DMS 273 treated with DMSO at 0.1 percent for 48 hours (cell line): Measurements from ENCODE around the gene CBX8.

Experiments
- DNase-seq: peaks from one replicate; lab custom pipeline; 2025; lab: John Stamatoyannopoulos, UW

Gene CBX8

GRCh38 chr17:79835470-79835899 is 38.6 kb upstream of the CBX8 start:
- no peak for DNase-seq

GRCh38 chr17:79834565-79835469 is 37.9 kb upstream of the CBX8 start:
- no peak for DNase-seq

DNA sequence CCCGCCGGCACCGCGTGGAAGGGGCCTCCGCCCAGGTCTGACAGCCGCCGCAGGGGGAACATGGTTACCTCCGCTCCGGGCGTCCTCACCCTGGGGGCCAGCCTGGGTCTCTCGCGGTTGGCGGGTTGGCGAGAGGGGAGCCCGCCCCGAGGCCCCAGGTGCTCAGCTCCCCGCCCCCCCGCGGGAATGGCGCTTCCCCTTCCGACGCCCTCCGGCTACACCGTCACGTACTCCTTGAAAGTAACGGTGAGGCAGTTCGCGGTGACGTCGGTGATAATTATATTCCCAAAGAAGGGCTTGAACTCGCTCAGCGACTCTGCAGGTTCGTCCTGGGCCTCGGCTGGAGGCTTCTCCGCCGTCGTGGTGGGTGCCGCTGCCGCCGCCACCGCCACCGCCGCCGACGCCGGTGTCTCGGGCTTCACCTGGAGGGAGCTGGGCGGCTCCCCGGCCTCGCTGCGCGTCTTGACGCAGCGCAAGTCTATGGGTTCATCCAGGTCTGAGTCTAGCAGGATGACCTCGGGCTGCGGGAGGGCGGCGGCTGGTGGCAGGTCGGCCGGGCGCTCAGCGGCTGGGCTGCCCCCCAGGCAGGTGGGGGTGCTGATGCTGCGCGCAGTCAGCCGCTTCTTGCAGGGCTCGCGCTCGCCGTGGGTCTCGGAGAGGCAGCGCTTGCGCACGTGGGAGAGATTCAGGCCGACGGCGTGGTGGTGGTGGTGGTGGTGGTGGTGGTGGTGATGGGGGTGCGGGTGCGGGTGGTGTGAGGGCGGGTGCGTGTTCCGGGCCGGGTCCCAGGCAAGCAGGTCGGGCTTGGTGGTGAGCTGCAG is 37.1 kb upstream of the CBX8 start:
- DNase-seq: no peak

- no peak for DNase-seq
Measured at GRCh38 chr17:79833110-79833450, 36.2 kb upstream of the CBX8 start.

- no peak for DNase-seq
Measured at GRCh38 chr17:79832218-79833109, 35.6 kb upstream of the CBX8 start.

- DNase-seq: no peak
Measured at GRCh38 chr17:79831265-79832217, 34.7 kb upstream of the CBX8 start.

DNA sequence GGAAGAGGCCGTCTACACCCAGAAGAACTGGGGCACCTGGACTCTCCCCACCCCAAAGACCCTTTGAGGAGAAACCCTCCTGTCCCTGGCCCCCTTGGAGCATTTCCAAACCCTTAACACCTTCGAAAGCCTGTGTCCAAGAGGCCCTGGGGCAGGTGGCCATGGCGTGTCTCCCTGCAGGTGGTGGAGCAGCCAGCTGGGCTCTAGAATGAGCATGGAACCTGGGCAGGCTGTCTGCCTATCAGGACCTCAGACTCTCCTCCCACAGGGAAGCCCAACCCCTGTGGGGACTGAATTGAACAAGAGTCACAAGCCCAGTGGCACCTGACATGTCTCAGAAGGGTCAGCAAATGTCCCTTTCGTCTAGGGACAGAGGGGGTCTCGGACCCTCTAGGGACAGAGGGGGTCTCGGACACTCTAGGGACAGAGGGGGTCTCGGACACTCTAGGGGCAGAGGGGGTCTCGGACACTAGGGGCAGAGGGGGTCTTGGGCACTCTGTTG is 33.9 kb upstream of the CBX8 start:
- DNase-seq: no peak

GRCh38 chr17:79830303-79830702 is 33.4 kb upstream of the CBX8 start:
- no peak for DNase-seq

DNA sequence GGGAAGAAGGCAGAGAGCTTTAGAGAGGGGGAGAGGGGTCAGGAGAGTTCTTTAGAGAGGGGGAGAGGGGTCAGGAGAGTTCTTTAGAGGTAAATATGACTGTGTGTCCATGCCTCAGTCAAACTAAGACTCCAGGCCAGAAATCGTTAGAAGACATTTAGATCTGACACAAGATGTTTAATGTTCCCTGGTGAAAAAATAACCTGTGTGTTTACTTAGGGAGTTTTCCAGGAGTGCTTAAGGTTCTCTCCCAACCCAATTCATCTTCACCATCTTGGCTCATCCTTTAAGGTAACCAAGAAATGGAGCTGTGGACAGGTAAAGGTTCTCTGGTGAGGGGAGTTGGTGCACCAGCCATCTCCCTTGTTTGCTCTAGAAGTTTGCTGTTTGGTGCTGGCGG is 32.6 kb upstream of the CBX8 start:
- DNase-seq: no peak

DNA sequence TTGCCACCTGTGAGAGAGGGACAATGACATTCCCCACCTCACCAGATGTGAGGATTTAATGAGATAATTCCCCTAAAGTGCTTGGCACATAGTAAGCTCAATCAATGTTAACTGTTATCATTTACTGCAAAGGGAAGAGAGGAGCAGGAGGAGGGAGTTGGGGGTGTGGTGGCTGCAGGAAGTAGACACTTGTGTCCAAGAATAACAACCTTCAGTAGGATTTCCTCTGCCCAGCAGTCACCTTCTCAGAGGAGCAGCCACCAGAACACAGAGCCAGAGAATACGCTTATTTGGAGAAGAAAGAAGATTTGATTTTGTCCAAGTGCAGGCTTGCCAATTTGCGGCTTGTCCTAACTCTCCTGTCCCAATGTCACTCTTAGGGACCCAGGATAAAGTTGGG is 32.1 kb upstream of the CBX8 start:
- DNase-seq: no peak

DNA sequence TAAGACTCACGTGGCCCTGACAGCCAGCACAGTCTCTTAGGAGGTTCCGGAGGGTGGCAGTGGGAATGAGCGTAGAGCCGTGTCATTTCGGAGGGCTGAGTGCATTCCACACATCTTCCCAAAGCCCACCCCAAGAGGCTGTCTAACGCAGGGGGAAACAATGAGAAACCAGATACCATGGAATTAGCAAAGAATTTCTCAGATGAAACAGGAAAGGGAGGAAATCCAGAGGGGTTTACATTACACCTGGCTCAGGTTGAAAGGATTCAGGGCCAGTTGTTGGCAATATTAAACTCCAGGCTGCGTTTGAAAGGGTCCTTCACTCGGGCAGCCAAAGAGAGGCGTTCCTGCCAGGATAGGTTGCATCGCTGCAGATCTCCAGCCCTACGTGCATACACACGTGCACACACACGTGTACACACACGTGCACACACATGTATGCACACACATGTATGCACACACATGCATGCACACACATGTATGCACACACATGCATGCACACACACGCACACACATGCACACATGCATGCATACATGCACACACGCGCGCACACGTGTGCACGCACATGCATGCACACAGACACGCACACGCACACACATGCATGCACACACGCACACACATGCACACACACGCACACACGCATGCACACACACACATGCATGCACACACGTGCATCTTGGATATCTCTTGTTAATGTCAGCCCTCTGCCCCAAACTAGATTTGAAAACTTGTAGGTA is 30.1 kb upstream of the CBX8 start:
- no peak for DNase-seq

DNA sequence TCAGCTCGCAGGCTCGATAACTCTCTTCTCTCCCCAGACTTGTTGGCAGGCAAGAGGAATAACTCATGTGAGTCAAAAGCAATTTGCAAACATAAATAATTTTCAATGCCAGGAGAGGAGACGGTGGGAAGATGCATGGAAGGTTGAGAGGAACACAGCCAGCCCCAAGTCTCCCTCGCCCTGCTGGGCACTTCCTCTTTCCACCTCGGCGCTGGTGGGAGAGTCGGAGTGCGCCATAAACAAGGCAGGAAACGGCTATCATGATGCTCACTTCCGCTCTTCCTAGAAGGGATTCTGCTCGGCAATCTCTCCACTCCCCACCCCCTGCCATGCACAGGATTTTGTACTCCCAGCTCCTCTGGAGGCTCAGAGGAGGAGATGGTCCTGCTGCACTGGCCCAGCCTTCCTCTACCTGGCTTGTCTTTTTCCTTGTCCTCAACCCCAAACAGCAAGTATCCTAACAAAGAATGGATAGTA is 29.4 kb upstream of the CBX8 start:
- no peak for DNase-seq

DNA sequence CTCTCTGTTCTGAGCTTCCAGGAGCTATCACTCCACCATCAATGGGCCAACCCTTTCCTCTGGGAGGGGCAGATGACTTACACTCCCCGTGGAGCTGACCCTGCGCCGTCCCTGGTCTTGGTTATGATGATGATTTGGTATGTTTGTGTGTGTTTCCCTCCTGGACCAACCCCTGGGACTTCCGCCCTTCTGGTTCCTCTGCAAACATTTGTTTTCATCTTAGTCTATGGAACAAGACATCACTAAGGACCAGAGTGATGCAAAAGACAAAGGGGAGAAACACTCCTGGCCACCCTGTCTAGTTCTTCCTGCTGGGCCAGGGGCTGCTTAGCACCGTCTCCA is 28.7 kb upstream of the CBX8 start:
- DNase-seq: no peak

DNA sequence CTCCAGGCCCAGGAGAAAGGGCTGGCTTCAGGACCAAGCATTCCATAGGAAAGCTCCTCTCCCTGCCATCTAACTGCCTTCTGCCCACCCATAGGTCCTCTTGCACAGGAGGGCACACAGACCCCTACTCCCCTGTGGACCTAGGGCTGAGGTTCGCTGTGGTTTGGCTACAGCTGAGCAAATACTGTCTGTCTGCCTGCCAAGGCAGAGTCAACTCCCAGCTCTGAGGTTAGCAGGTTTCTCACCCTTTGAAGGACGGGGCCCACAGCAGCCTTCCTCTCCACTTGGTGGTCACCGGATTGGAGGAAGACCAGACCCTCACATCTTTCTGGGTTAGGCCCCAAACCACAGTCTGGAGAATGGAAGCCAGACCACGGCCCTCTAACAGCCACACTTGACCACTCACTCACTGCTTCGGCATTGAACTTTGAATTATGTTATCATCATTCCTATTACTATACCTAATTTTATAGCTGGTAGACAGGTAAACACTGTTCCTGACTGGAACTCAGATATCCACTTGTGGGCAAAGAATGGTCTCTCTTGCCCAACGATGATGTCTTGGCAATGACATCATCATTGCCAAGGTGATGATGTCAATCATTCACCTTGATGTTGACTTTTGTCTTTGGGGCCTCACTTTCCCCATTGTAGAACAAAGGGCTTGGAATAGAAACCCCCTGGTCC is 28.2 kb upstream of the CBX8 start:
- no peak for DNase-seq

DNA sequence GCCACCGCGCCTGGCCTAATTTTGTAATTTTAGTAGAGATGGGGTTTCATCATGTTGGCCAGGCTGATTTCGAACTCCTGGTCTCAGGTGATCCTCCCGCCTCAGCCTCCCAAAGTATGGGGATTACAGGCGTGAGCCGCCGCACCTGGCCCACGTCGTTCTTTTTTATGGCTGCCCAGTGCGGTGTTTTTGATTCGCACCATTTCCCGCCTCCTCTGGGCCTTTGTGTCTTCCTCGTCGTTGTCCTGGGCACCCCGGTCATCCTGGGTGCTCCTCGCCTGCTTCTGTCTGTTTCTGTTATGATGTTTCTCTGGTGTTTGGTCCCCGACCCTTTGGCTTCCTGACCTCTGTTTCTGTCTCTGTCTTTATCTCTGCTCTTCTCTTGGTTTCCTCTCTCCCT is 27.4 kb upstream of the CBX8 start:
- no peak for DNase-seq

DNA sequence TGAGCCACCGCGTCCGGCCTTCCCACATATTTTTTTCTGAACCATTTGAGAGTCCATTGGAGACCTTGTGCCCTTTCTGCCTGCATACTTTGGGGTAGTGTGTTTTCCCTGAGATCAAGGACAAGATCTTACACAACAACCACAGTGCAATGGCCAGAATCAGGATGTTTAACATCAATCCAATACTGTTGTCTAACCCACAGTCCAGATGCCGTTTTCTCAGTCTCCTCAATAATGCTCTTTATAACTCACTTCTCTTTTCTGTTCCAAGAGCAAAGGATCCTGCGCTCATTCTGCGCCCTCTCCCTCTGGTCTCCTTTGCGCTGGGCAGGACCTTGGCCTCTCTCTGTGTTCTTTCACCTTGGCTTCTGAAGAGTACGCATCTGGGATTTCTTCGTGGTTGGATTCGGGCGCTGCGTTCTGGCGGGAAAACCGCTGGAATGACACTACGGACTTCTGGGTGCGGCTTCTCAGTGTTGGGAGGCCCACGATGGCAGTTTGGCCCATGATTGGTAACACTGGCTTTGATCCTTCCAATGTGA is 25.8 kb upstream of the CBX8 start:
- no peak for DNase-seq

DNA sequence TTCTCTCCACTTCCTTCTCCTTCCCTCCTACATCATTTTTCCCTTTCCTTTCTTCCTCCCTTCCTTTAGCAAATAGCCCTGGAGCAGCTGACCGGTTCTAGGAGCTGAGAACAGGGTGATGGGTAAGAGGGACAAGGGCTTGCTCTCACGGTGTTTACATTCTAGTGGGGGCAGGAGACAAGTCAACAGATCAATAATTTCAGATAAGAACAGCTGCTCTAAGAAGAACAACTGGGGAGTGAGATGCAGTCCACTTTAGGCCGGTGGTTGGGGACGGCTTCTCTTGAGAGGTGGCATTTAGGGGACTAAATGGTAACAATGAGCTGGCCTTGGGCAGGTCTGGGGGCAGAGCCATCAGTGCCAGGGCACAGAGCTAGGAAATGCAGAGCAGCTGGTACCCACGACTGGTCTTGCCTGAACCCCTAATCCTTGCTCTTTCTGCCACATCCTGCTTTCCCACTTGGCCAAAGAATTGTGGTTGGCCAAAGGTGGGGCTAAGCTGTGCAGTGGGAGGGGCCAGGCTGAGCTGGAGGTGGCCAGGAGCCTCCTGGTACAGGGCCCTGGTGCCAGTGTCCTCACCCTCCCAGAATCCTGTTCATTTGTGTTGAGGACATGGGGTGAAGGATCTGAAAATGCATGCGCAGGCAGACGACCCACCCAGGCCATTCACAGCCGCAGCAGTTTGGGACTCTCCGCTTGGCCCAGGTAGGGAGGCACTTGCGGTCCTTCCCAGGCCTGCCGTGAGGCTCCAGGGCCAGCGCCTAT is 24.6 kb upstream of the CBX8 start:
- DNase-seq: no peak

- no peak for DNase-seq
Measured at GRCh38 chr17:79820959-79821330, 24.1 kb upstream of the CBX8 start.
